ENCODE results near the gene CSTB. TPM values are rescaled to one million over a fixed set of nuclear protein-coding genes. Genes with fewer than 3 reads are reported as not detected.

Gene CSTB
- total RNA-seq, 1 experiment from 2014 or later, result 55.9 TPM

- Histone ChIP-seq H3K4me3 (ENCODE audit: low read depth, low read length, poor library complexity, severe bottlenecking) (no peak overlapping the region), H3K36me3 (ENCODE audit: insufficient read depth, low read length, poor library complexity, severe bottlenecking) (peaks cover 63% of the 10 kb centered on the region), H3K27ac (ENCODE audit: low read depth, low read length, poor library complexity, severe bottlenecking) (no peak overlapping the region), H3K4me1 (ENCODE audit: insufficient read depth, low read length, poor library complexity, severe bottlenecking) (peaks cover 12% of the 10 kb centered on the region), H3K9me3 (ENCODE audit: low read depth, low read length, poor library complexity, severe bottlenecking) (no peaks in the 10 kb centered on the region), H3K27me3 (replicated peaks; ENCODE audit: insufficient read depth, low read depth, low read length, poor library complexity) (no peaks in the 10 kb centered on the region)
- CTCF ChIA-PET, result no interaction called here
- no peak for DNase-seq (ENCODE audit: low spot score)
- TF ChIP-seq CTCF (conservative IDR thresholded peaks at IDR 0.05; ENCODE audit: low read depth, low read length) (no peak), EZH2 (IDR thresholded peaks at IDR 0.05; ENCODE audit: borderline replicate concordance, low read depth, low read length, poor library complexity, severe bottlenecking) (no peak)
- no TSS peak for BruUV-seq (replicated peaks)
- POLR2A ChIA-PET (ENCODE audit: low non-redundant PET), result no interaction called here
- intact Hi-C loops (cut with micrococcal nuclease; ENCODE audit: unreplicated experiment), result no loop called here
Measured at GRCh38 chr21:43792406-43792805, 16.3 kb upstream of the CSTB start.

- peaks cover 12% of the 10 kb centered on the region for H3K4me1 ChIP-seq (ENCODE audit: insufficient read depth, low read length, poor library complexity, severe bottlenecking)
- peak overlapping the region; percentile 78 for H3K4me3 ChIP-seq (ENCODE audit: low read depth, low read length, poor library complexity, severe bottlenecking)
- peaks cover 40% of the 10 kb centered on the region for H3K36me3 ChIP-seq (ENCODE audit: insufficient read depth, low read length, poor library complexity, severe bottlenecking)
- no peaks in the 10 kb centered on the region for H3K27me3 ChIP-seq (replicated peaks; ENCODE audit: insufficient read depth, low read depth, low read length, poor library complexity)
- intact Hi-C loops (cut with micrococcal nuclease; ENCODE audit: unreplicated experiment), result no loop called here
- ChIA-PET CTCF (no interaction called here), POLR2A (ENCODE audit: low non-redundant PET) (no interaction called here)
- H3K27ac ChIP-seq (ENCODE audit: low read depth, low read length, poor library complexity, severe bottlenecking), result peak overlapping the region; percentile 87
- H3K9me3 ChIP-seq (ENCODE audit: low read depth, low read length, poor library complexity, severe bottlenecking), result no peaks in the 10 kb centered on the region
- DNase-seq (ENCODE audit: low spot score), result no peak
- no TSS peak for BruUV-seq (replicated peaks)
- TF ChIP-seq EZH2 (IDR thresholded peaks at IDR 0.05; ENCODE audit: borderline replicate concordance, low read depth, low read length, poor library complexity, severe bottlenecking) (no peak), CTCF (conservative IDR thresholded peaks at IDR 0.05; ENCODE audit: low read depth, low read length) (no peak)
Measured at GRCh38 chr21:43790010-43790524, 14.0 kb upstream of the CSTB start.

- ChIA-PET CTCF (interaction anchor here (0.9 kb wide), 1 partner anchor 9 kb away, joined by 4 read pairs; no protein-coding TSS in a partner anchor), POLR2A (ENCODE audit: low non-redundant PET) (no interaction called here)
- H3K36me3 ChIP-seq (ENCODE audit: insufficient read depth, low read length, poor library complexity, severe bottlenecking), result peaks cover 35% of the 10 kb centered on the region
- DNase-seq (ENCODE audit: low spot score), result peak; percentile 94
- no TSS peak for BruUV-seq (replicated peaks)
- H3K27ac ChIP-seq (ENCODE audit: low read depth, low read length, poor library complexity, severe bottlenecking), result peak within 1 kb of the TSS; percentile 87
- H3K4me1 ChIP-seq (ENCODE audit: insufficient read depth, low read length, poor library complexity, severe bottlenecking), result peaks cover 12% of the 10 kb centered on the region
- H3K4me3 ChIP-seq (ENCODE audit: low read depth, low read length, poor library complexity, severe bottlenecking), result peak within 1 kb of the TSS; percentile 78
- intact Hi-C loops (cut with micrococcal nuclease; ENCODE audit: unreplicated experiment), result no loop called here
- peak; percentile 66 for TF ChIP-seq CTCF (conservative IDR thresholded peaks at IDR 0.05; ENCODE audit: low read depth, low read length)
- TF ChIP-seq EZH2 (IDR thresholded peaks at IDR 0.05; ENCODE audit: borderline replicate concordance, low read depth, low read length, poor library complexity, severe bottlenecking), result no peak
- H3K27me3 ChIP-seq (replicated peaks; ENCODE audit: insufficient read depth, low read depth, low read length, poor library complexity), result no peaks in the 10 kb centered on the region
- H3K9me3 ChIP-seq (ENCODE audit: low read depth, low read length, poor library complexity, severe bottlenecking), result no peaks in the 10 kb centered on the region
Measured at GRCh38 chr21:43789276-43790009, 13.3 kb upstream of the CSTB start, which contains the start of gene RRP1. TSS of gene RRP1 (plus strand) at chr21:43789577. CDS start at chr21:43789630, 53 bp downstream.
